A549 (cell line): Measurements from ENCODE around the gene RBCK1. TPM values are rescaled to one million over a fixed set of nuclear protein-coding genes. Genes with fewer than 3 reads are reported as not detected.

Source experiments
- ATAC-seq, 2 experiments: fragments of 200-7000 bp in 1 of 2; fragments of >200 bp in 1 of 2; cut with Nextera tagmentation in 1 of 2; cut with Tn5 transposase in 1 of 2; 3 replicates each; pipeline versions ENCODE4 v1.8.0 to v1.9.1; 2018 to 2020; ENCODE audit warnings: mild to moderate bottlenecking in 1 of 2, moderate library complexity in 1 of 2
- CTCF ChIA-PET: fragments of 300-600 bp; sonication (Branson Sonifier 250); formaldehyde crosslinking; extraction: SDS; loops from one replicate; lab custom pipeline; 2021; ENCODE audit warnings: antibody characterized with exemption, inconsistent platforms; lab: Yijun Ruan, JAX
- POLR2A ChIA-PET: fragments of 350-600 bp; formaldehyde crosslinking; extraction: SDS; loops from one replicate; lab custom pipeline; 2021; ENCODE audit warnings: antibody characterized with exemption, inconsistent platforms; lab: Yijun Ruan, JAX
- DNase-seq, 2 experiments: peaks; one replicate each; pipeline versions ENCODE4 v3.0.0 to v3.0.0-alpha.2; 2011 to 2016; ENCODE audit warnings: low read depth in 1 of 2, low spot score in 1 of 2
- FAIRE-seq: peaks from 2 replicates; lab custom pipeline; 2011; peaks lifted over from hg19 to GRCh38; lab: Jason Lieb, UNC
- H3K27ac ChIP-seq, 2 experiments: fragments of >200 bp; sonication (Bioruptor Twin); formaldehyde crosslinking; 3 replicates each; pipeline ENCODE4 v1.5.1; 2016 to 2017
- H3K4me1 ChIP-seq: fragments of >200 bp; sonication (Bioruptor Twin); formaldehyde crosslinking; 3 replicates; pipeline ENCODE4 v1.6.1; 2016
- H3K4me2 ChIP-seq: fragments of >200 bp; sonication (Bioruptor Twin); formaldehyde crosslinking; 3 replicates; pipeline ENCODE4 v1.6.1; 2016
- H3K4me3 ChIP-seq: fragments of >200 bp; sonication (Bioruptor Twin); formaldehyde crosslinking; 3 replicates; pipeline ENCODE4 v1.5.1; 2016
- H3K9me3 ChIP-seq: fragments of >200 bp; sonication (Bioruptor Twin); formaldehyde crosslinking; 3 replicates; pipeline ENCODE4 v1.6.1; 2016
- CBX2 ChIP-seq: fragments of 200-600 bp; sonication (generic); IDR thresholded peaks from 2 replicates; pipeline ENCODE4 v1.6.1; 2016; ENCODE audit warnings: low read depth, mild to moderate bottlenecking, borderline replicate concordance
- CEBPB ChIP-seq, 2 experiments: fragments of >200 bp in 1 of 2; sonication (Bioruptor Twin) in 1 of 2; formaldehyde crosslinking in 1 of 2; IDR thresholded peaks; 2 replicates each; pipeline ENCODE4 v1.6.1; 2012 to 2016
- CHD4 ChIP-seq: fragments of 200-600 bp; sonication (generic); IDR thresholded peaks from 2 replicates; pipeline ENCODE4 v1.6.1; 2016; ENCODE audit warnings: antibody characterized with exemption, mild to moderate bottlenecking, borderline replicate concordance
- E2F6 ChIP-seq: IDR thresholded peaks from 2 replicates; pipeline ENCODE4 v1.6.1; 2012; ENCODE audit warnings: low read depth, borderline replicate concordance
- EP300 ChIP-seq, 2 experiments: fragments of >200 bp; sonication (Bioruptor Twin); formaldehyde crosslinking; IDR thresholded peaks; 2 replicates in 1 of 2; 3 replicates in 1 of 2; pipeline ENCODE4 v1.6.1; 2016 to 2017
- FOSB ChIP-seq: fragments of 250-450 bp; sonication (Bioruptor Pico); IDR thresholded peaks from 2 replicates; pipeline ENCODE4 v1.5.0; 2020; ENCODE audit warnings: mild to moderate bottlenecking, moderate library complexity
- HDAC2 ChIP-seq: fragments of 200-600 bp; sonication (generic); IDR thresholded peaks from 2 replicates; pipeline ENCODE4 v1.6.1; 2016
- HEYL ChIP-seq: fragments of 250-450 bp; sonication (Bioruptor Pico); IDR thresholded peaks from 2 replicates; pipeline ENCODE4 v1.8.0; 2021; ENCODE audit warnings: mild to moderate bottlenecking, moderate library complexity
- HMGXB4 ChIP-seq: fragments of 250-450 bp; sonication (Bioruptor Pico); IDR thresholded peaks from 2 replicates; pipeline ENCODE4 v1.5.0; 2021; ENCODE audit warnings: mild to moderate bottlenecking, moderate library complexity, borderline replicate concordance
- HOXA7 ChIP-seq: fragments of 250-450 bp; sonication (Bioruptor Pico); IDR thresholded peaks from 2 replicates; pipeline ENCODE4 v1.5.0; 2020; ENCODE audit warnings: mild to moderate bottlenecking, moderate library complexity
- KDM1A ChIP-seq: fragments of 200-600 bp; sonication (generic); IDR thresholded peaks from 2 replicates; pipeline ENCODE4 v1.6.1; 2016; ENCODE audit warnings: low read depth, mild to moderate bottlenecking
- MAFK ChIP-seq: fragments of 450-650 bp; IDR thresholded peaks from 2 replicates; pipeline ENCODE4 v1.6.1; 2014; ENCODE audit not compliant: partially characterized antibody
- NFE2L2 ChIP-seq: fragments of 150-350 bp; conservative IDR thresholded peaks from 2 replicates; pipeline ENCODE4 v1.6.1; 2014; ENCODE audit warnings: low read length
- NR3C1 ChIP-seq: fragments of >200 bp; sonication (Bioruptor Twin); formaldehyde crosslinking; IDR thresholded peaks from 3 replicates; pipeline ENCODE4 v1.6.1; 2017
- POLR2A ChIP-seq: IDR thresholded peaks from 2 replicates; pipeline ENCODE4 v1.6.1; 2012; ENCODE audit warnings: mild to moderate bottlenecking, low read length
- POLR2AphosphoS2 ChIP-seq: conservative IDR thresholded peaks from 2 replicates; pipeline ENCODE4 v1.6.1; 2012; ENCODE audit warnings: low read length, improper control_type of control experiment, inconsistent platforms
- RARB ChIP-seq: fragments of 250-450 bp; sonication (Bioruptor Pico); IDR thresholded peaks from 2 replicates; pipeline ENCODE4 v1.8.0; 2021; ENCODE audit warnings: mild to moderate bottlenecking, moderate library complexity
- RFX5 ChIP-seq: fragments of 450-650 bp; IDR thresholded peaks from 2 replicates; pipeline ENCODE4 v1.7.1; 2014; ENCODE audit warnings: antibody characterized with exemption, mild to moderate bottlenecking, moderate library complexity
- SMC3 ChIP-seq: fragments of >200 bp; sonication (Bioruptor Twin); formaldehyde crosslinking; IDR thresholded peaks from 3 replicates; pipeline ENCODE4 v1.6.1; 2018; ENCODE audit warnings: inconsistent platforms
- TP53 ChIP-seq: fragments of 250-450 bp; sonication (Bioruptor Pico); IDR thresholded peaks from 2 replicates; pipeline ENCODE4 v1.5.0; 2021; ENCODE audit warnings: mild to moderate bottlenecking, moderate library complexity
- USF2 ChIP-seq: fragments of 450-650 bp; IDR thresholded peaks from 2 replicates; pipeline ENCODE4 v1.6.1; 2014; ENCODE audit warnings: antibody characterized with exemption
- ZNF302 ChIP-seq: fragments of 250-450 bp; sonication (Bioruptor Pico); IDR thresholded peaks from 2 replicates; pipeline ENCODE4 v1.9.0; 2021; ENCODE audit warnings: inconsistent platforms, mild to moderate bottlenecking, moderate library complexity
- WGBS: methylation state at CpG from one replicate; pipeline ENCODE4 v1.1.6; 2017; ENCODE audit errors: missing lambda C conversion rate; 5-methylcytosine and 5-hydroxymethylcytosine counted together
- polyA plus RNA-seq, 4 experiments: library from polyadenylated mRNA; depleted of rRNA in 3 of 4; stranded (reverse); fragments of >200 nt; fragmentation: RNase III in 1 of 4; extraction: RNeasy Plus Mini Kit Qiagen cat#74134 plus additional on column Dnase treatment in 1 of 4; gene quantifications; 2 replicates in 3 of 4; 3 replicates in 1 of 4; pipeline ENCODE4 v1.2.3, GENCODE V29; 2011 to 2017
- TF ChIP-seq, protein P1 (sequence below): fragments of >200 bp; sonication (Bioruptor Twin); formaldehyde crosslinking; IDR thresholded peaks from 2 replicates; pipeline ENCODE4 v1.6.1; 2016
- TF ChIP-seq, protein P2 (sequence below): fragments of 200-600 bp; sonication (generic); IDR thresholded peaks from 2 replicates; pipeline ENCODE4 v1.6.1; 2016; ENCODE audit warnings: antibody characterized with exemption, mild to moderate bottlenecking, moderate library complexity

Gene RBCK1
- polyA plus RNA-seq, 2 of the 4 experiments (the other 2 are of a cell fraction): 117 to 222 TPM

- POLR2A ChIA-PET: no interaction called here
- ATAC-seq (no peak), FAIRE-seq (no peak), DNase-seq (no peak)
- Histone ChIP-seq H3K27ac (no peak overlapping the region), H3K9me3 (peaks cover 4% of the 10 kb centered on the region; the same call in 1 of the 3 replicates), H3K4me1 (peaks cover 33% of the 10 kb centered on the region), H3K4me3 (no peak overlapping the region), H3K4me2 (no peak overlapping the region)
- TF ChIP-seq USF2 (no peak), HOXA7 (0 out of 2 replicates have a peak, but pooled peaks have one; percentile 19)
- WGBS: 94% methylated on average over 3 of the region's 3 CpGs
- CTCF ChIA-PET: interaction anchor here (0.6 to 2.9 kb wide), 8 partner anchors 12 to 70 kb away, joined by 3 to 31 read pairs (median 9); no protein-coding TSS in a partner anchor
Measured at GRCh38 chr20:412081-412480, 4.0 kb downstream of the RBCK1 start.

GRCh38 chr20:414161-414560 lies 6.1 kb downstream of the RBCK1 start:
- H3K4me3 ChIP-seq: no peak overlapping the region
- FAIRE-seq (no peak), ATAC-seq (no peak), DNase-seq (no peak)
- ChIA-PET POLR2A (interaction anchor here (0.6 to 0.9 kb wide), 3 partner anchors 19 to 69 kb away, joined by 3 to 5 read pairs (median 3); no protein-coding TSS in a partner anchor), CTCF (interaction anchor here (1.0 to 2.9 kb wide), 5 partner anchors 13 to 147 kb away, joined by 4 to 31 read pairs (median 17); no protein-coding TSS in a partner anchor)
- WGBS: 84% methylated on average over 2 of the region's 2 CpGs
- no peak overlapping the region for H3K27ac ChIP-seq
- no peak for TF ChIP-seq E2F6
- TF ChIP-seq HDAC2: no peak
- TF ChIP-seq NR3C1: no peak
- TF ChIP-seq FOSB (CRISPR knock-in tag): no peak
- TF ChIP-seq ZNF302 (CRISPR knock-in tag): no peak
- no peak overlapping the region; the same call in 2 of the 3 replicates for H3K4me2 ChIP-seq
- peaks cover 4% of the 10 kb centered on the region; the same call in 1 of the 3 replicates for H3K9me3 ChIP-seq
- H3K4me1 ChIP-seq: peaks cover 33% of the 10 kb centered on the region

DNA sequence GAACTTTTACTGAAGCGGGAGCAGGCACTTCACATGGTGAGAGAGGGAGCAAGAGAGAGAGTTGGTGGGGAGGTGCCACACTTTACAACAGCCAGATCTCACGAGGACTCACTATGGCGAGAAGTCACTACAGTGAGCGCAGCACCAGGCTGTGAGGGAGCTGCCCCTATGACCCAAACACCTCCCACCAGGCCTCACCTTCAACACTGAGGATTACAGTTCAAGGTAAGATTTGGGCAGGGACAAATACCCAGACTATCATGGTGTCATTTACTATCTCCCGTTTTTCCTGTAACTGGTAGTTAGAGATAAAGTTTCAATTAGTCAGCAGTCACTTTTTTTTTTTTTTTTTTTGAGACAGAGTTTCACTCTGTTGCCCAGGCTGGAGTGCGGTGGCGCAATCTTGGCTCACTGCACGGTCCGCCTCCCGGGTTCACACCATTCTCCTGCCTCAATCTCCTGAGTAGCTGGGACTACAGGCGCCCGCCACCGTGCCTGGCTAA lies 7.8 kb downstream of the RBCK1 start:
- Histone ChIP-seq H3K4me3 (no peak overlapping the region), H3K27ac (peak overlapping the region in 1 of 2 experiments; percentile 6; a peak in 1 of 6 replicates), H3K4me2 (no peak overlapping the region), H3K9me3 (peaks cover 4% of the 10 kb centered on the region; the same call in 1 of the 3 replicates), H3K4me1 (peaks cover 37% of the 10 kb centered on the region)
- no peak for ATAC-seq
- FAIRE-seq: no peak
- WGBS: 88% methylated on average over 13 of the region's 13 CpGs
- TF ChIP-seq CHD4 (no peak), KDM1A (no peak), HEYL (no peak), NR3C1 (no peak), CEBPB (IDR thresholded peaks at IDR 0.05) (no peak), HMGXB4 (CRISPR knock-in tag) (no peak), RARB (CRISPR knock-in tag) (no peak), EP300 (IDR thresholded peaks at IDR 0.05) (no peak), SMC3 (no peak), NFE2L2 (no peak), CBX2 (no peak), ZNF302 (CRISPR knock-in tag) (no peak), POLR2A (no peak), TP53 (CRISPR knock-in tag) (no peak), POLR2AphosphoS2 (no peak), RFX5 (no peak), MAFK (no peak)
- TF ChIP-seq, protein P1, sequence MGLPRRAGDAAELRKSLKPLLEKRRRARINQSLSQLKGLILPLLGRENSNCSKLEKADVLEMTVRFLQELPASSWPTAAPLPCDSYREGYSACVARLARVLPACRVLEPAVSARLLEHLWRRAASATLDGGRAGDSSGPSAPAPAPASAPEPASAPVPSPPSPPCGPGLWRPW: no peak
- TF ChIP-seq, protein P2, sequence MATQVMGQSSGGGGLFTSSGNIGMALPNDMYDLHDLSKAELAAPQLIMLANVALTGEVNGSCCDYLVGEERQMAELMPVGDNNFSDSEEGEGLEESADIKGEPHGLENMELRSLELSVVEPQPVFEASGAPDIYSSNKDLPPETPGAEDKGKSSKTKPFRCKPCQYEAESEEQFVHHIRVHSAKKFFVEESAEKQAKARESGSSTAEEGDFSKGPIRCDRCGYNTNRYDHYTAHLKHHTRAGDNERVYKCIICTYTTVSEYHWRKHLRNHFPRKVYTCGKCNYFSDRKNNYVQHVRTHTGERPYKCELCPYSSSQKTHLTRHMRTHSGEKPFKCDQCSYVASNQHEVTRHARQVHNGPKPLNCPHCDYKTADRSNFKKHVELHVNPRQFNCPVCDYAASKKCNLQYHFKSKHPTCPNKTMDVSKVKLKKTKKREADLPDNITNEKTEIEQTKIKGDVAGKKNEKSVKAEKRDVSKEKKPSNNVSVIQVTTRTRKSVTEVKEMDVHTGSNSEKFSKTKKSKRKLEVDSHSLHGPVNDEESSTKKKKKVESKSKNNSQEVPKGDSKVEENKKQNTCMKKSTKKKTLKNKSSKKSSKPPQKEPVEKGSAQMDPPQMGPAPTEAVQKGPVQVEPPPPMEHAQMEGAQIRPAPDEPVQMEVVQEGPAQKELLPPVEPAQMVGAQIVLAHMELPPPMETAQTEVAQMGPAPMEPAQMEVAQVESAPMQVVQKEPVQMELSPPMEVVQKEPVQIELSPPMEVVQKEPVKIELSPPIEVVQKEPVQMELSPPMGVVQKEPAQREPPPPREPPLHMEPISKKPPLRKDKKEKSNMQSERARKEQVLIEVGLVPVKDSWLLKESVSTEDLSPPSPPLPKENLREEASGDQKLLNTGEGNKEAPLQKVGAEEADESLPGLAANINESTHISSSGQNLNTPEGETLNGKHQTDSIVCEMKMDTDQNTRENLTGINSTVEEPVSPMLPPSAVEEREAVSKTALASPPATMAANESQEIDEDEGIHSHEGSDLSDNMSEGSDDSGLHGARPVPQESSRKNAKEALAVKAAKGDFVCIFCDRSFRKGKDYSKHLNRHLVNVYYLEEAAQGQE: no peak
- no peak for DNase-seq
- ChIA-PET POLR2A (no interaction called here), CTCF (interaction anchor here (0.7 to 1.1 kb wide), 2 partner anchors 10 to 145 kb away, joined by 3 to 4 read pairs; no protein-coding TSS in a partner anchor)
